OCI-LY3 (cell line): ENCODE data around the gene CDH20.

Experiments
- H2AFZ ChIP-seq: fragments of 200-600, 300-600 bp; shearing (Covaris generic); 2 replicates; pipeline ENCODE4 v1.6.0; 2014; ENCODE audit warnings: antibody characterized with exemption, low read depth, low read length
- H3K27ac ChIP-seq: fragments of 200-600, 300-600 bp; sonication (generic); 2 replicates; pipeline ENCODE4 v1.5.1; 2014; ENCODE audit warnings: mild to moderate bottlenecking, low read length, moderate library complexity, mixed read lengths
- H3K27me3 ChIP-seq: fragments of 200-600, 300-600 bp; sonication (generic); 2 replicates; pipeline ENCODE4 v1.6.1; 2014; ENCODE audit warnings: low read depth, low read length, mixed read lengths
- H3K36me3 ChIP-seq: fragments of 200-600, 300-600 bp; sonication (generic); replicated peaks from 2 replicates; pipeline ENCODE3; 2014; ENCODE audit warnings: low read depth, low read length, mixed read lengths
- H3K4me1 ChIP-seq: fragments of 300-600, 200-600 bp; sonication (generic); 2 replicates; pipeline ENCODE4 v1.6.1; 2014; ENCODE audit warnings: low read length, mixed read lengths
- H3K4me2 ChIP-seq: fragments of 200-600, 300-600 bp; sonication (generic); 2 replicates; pipeline ENCODE4 v1.6.1; 2014; ENCODE audit warnings: low read length, mixed read lengths
- H3K4me3 ChIP-seq: fragments of 300-600, 200-600 bp; sonication (generic); 2 replicates; pipeline ENCODE4 v1.5.1; 2014; ENCODE audit warnings: antibody characterized with exemption, mild to moderate bottlenecking, low read length, moderate library complexity
- H3K79me2 ChIP-seq: fragments of 300-600, 200-600 bp; shearing (Covaris generic); 2 replicates; pipeline ENCODE4 v1.6.1; 2014; ENCODE audit warnings: mild to moderate bottlenecking, low read length, mixed read lengths
- H3K9ac ChIP-seq: fragments of 300-600, 200-600 bp; shearing (Covaris generic); 2 replicates; pipeline ENCODE4 v1.6.0; 2014; ENCODE audit warnings: mild to moderate bottlenecking, low read length, moderate library complexity
- H3K9me3 ChIP-seq: fragments of 200-600, 300-600 bp; shearing (Covaris generic); 2 replicates; pipeline ENCODE4 v1.6.1; 2014; ENCODE audit warnings: low read length, mixed read lengths; ENCODE audit not compliant: insufficient read depth
- H4K20me1 ChIP-seq: fragments of 200-600, 300-600 bp; sonication (generic); 2 replicates; pipeline ENCODE4 v1.6.1; 2016; ENCODE audit warnings: low read length, mixed read lengths; ENCODE audit not compliant: insufficient read depth
- EZH2phosphoT487 ChIP-seq: fragments of 200-600 bp; shearing (Covaris generic); IDR thresholded peaks from 2 replicates; pipeline ENCODE4 v1.6.1; 2018; ENCODE audit warnings: antibody characterized with exemption, mixed run types, low read depth
- TF ChIP-seq, protein P1 (sequence below): fragments of 200-600, 300-600 bp; sonication (generic); IDR thresholded peaks from 2 replicates; pipeline ENCODE4 v1.5.1; 2014; ENCODE audit warnings: antibody characterized with exemption, low read length, low read depth

CDH20 gene

GRCh38 chr18:61471541-61471940, 138.3 kb downstream of the CDH20 start:
- no peak overlapping the region for H3K4me3 ChIP-seq
- H3K79me2 ChIP-seq, result no peaks in the 10 kb centered on the region
- H3K9ac ChIP-seq, result no peak overlapping the region
- no peaks in the 10 kb centered on the region for H3K36me3 ChIP-seq
- no peak overlapping the region for H3K4me2 ChIP-seq
- no peaks in the 10 kb centered on the region for H3K4me1 ChIP-seq
- H3K27ac ChIP-seq, result no peak overlapping the region
- H3K27me3 ChIP-seq, result peaks cover 27% of the 10 kb centered on the region
- no peak for TF ChIP-seq EZH2phosphoT487
- TF ChIP-seq, protein P1, sequence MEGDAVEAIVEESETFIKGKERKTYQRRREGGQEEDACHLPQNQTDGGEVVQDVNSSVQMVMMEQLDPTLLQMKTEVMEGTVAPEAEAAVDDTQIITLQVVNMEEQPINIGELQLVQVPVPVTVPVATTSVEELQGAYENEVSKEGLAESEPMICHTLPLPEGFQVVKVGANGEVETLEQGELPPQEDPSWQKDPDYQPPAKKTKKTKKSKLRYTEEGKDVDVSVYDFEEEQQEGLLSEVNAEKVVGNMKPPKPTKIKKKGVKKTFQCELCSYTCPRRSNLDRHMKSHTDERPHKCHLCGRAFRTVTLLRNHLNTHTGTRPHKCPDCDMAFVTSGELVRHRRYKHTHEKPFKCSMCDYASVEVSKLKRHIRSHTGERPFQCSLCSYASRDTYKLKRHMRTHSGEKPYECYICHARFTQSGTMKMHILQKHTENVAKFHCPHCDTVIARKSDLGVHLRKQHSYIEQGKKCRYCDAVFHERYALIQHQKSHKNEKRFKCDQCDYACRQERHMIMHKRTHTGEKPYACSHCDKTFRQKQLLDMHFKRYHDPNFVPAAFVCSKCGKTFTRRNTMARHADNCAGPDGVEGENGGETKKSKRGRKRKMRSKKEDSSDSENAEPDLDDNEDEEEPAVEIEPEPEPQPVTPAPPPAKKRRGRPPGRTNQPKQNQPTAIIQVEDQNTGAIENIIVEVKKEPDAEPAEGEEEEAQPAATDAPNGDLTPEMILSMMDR, result no peak
- H2AFZ ChIP-seq, result no peak overlapping the region
- no peaks in the 10 kb centered on the region for H3K9me3 ChIP-seq
- H4K20me1 ChIP-seq, result no peaks in the 10 kb centered on the region

DNA sequence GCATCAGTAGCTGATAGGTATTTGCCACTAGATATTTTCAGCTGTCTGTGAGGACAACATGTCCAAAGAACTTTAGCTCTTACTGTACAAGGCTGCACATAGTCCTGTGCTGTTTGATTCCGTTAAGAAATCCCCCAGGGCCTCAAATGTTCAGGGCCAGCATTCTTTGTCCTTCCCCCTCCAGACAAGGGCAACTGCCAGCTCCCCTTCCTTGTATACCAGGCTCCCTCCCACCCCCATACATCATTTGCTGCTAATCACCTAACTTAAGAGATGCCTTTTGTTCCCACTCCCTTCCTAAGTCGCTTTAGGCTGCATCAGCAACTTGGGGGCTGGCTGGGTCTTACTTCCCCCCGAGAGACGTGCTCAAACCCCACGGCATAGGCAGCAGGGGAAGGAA, 138.7 kb downstream of the CDH20 start:
- Histone ChIP-seq H3K4me1 (no peaks in the 10 kb centered on the region), H3K79me2 (no peaks in the 10 kb centered on the region), H3K4me3 (no peak overlapping the region), H3K9ac (no peak overlapping the region), H3K27ac (no peak overlapping the region), H3K36me3 (no peaks in the 10 kb centered on the region), H3K27me3 (peaks cover 27% of the 10 kb centered on the region), H4K20me1 (no peaks in the 10 kb centered on the region), H2AFZ (no peak overlapping the region), H3K4me2 (no peak overlapping the region), H3K9me3 (no peaks in the 10 kb centered on the region)
- no peak for TF ChIP-seq EZH2phosphoT487
- TF ChIP-seq, protein P1, result no peak

DNA sequence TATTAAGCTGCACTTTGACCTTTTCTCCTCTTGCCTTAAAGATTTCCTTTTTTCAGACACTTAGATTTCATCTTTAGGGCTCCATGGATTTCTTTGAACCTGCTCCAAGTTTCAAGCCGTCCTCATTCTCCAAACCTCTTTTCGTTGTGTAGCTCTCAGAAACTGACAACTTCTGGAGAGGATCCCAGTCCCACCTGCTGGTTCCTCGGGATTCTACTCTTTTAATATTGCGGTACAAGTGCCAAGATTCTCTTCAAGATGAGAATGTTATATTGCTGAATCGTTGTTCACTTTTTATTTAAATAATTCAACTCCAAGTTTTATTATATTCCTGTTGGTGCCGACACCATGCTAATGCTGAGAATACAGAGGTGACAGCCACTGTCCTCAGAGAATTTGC, 141.1 kb downstream of the CDH20 start:
- Histone ChIP-seq H4K20me1 (no peaks in the 10 kb centered on the region), H3K27ac (no peak overlapping the region), H3K4me1 (peaks cover 3% of the 10 kb centered on the region; the same call in 1 of the 2 replicates), H3K36me3 (no peaks in the 10 kb centered on the region), H3K4me3 (no peak overlapping the region), H3K9me3 (no peaks in the 10 kb centered on the region), H3K9ac (no peak overlapping the region), H3K27me3 (peaks cover 27% of the 10 kb centered on the region), H2AFZ (no peak overlapping the region), H3K79me2 (no peaks in the 10 kb centered on the region), H3K4me2 (no peak overlapping the region)
- no peak for TF ChIP-seq EZH2phosphoT487
- TF ChIP-seq, protein P1, result no peak

DNA sequence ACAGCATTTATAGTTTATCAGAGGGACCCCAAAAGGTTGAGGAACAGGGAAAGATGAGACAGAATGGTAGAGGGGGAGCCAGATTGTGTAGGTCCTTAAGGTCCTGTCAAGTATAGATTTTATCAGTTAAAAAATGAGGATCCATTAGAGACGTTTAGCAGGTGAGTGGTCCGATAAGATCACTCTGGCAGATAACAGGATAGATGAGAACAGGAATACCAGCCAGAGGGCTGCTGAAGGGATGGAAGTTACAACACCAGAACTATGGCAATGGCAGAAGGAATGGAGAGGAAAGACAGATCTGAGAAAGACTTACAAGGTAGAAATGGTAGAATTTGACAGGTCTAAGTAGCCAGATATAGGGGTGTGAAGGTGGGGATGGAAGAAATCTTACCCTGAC, 141.7 kb downstream of the CDH20 start:
- H3K27ac ChIP-seq, result no peak overlapping the region
- no peak overlapping the region for H3K4me2 ChIP-seq
- H3K36me3 ChIP-seq, result no peaks in the 10 kb centered on the region
- H3K4me3 ChIP-seq, result no peak overlapping the region
- H4K20me1 ChIP-seq, result no peaks in the 10 kb centered on the region
- H3K79me2 ChIP-seq, result no peaks in the 10 kb centered on the region
- H3K9me3 ChIP-seq, result no peaks in the 10 kb centered on the region
- no peak overlapping the region for H2AFZ ChIP-seq
- H3K4me1 ChIP-seq, result peaks cover 3% of the 10 kb centered on the region; the same call in 1 of the 2 replicates
- TF ChIP-seq, protein P1, result no peak
- TF ChIP-seq EZH2phosphoT487, result no peak
- H3K9ac ChIP-seq, result no peak overlapping the region
- H3K27me3 ChIP-seq, result peaks cover 27% of the 10 kb centered on the region
